OCI-M2 (cell line): ENCODE measurements around the gene IDI2.
"Not testable (repeated sequence)": the region's sequence is repeated elsewhere in the genome, so short reads cannot be mapped to it uniquely, and the experiment has no call there.

Experiments used
- DNase-seq: peaks from one replicate; lab custom pipeline; 2025; ENCODE audit not compliant: unreplicated experiment; lab: John Stamatoyannopoulos, UW

The IDI2 gene

DNA sequence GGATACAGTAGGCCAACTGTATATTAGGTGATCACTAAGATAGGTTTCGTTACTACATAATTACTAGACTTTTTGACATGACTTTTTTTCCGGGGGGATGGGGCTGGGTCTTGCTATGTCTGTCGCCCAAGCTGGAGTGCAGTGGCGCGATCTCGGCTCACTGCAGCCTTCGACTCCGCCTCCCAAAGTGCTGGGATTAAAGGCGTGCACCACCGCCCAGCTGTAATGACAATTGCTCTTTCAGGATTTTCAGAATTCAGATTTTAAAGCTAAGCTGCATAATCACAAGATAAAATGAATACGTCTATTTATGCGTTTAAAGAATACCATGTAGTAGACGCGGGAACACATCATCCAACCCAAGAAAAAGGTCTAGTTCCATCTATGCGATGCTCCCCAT, 22.3 kb upstream of the IDI2 start:
- DNase-seq = no peak

DNA sequence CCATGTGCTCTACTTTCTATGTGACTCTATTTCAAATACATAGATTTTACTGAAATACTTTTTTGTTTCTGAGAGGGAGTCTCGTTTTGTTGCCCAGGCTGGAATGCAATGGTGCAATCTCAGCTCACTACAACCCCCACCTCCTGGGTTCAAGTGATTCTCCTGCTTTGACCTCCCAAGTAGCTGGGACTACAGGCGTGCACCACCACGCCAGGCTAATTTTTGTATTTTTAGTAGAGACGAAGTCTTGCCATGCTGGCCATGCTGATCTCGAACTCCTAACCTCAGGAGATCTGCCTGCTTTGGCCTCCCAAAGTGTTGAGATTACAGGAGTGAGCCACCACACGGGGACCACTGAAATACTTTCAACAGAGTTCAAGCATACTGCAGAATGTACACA, 19.8 kb upstream of the IDI2 start:
- no peak for DNase-seq

DNA sequence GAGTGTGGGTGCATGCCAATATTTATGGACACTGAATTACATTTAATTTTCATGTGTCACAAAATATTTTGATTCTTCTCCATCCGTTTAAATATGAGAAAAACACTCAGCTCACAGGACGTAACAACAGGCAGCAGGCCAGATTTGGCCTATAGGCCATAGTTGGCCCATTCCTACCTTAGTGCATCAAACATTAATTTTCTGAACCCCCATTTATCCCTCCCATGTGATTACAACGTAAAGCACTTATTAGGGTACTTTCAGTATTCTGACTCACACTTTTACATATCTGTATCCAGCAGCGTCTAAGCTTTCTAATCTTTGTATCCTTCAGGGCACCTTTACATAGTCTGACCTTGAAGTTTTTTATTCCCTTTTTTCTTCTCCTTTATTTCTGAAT, 19.3 kb upstream of the IDI2 start:
- DNase-seq = no peak

- DNase-seq = no peak
Measured at GRCh38 chr10:1044146-1044545, 18.5 kb upstream of the IDI2 start.

GRCh38 chr10:1043532-1043995, 17.9 kb upstream of the IDI2 start:
- DNase-seq = no peak

GRCh38 chr10:1041514-1041913, 15.9 kb upstream of the IDI2 start:
- DNase-seq = no peak

DNA sequence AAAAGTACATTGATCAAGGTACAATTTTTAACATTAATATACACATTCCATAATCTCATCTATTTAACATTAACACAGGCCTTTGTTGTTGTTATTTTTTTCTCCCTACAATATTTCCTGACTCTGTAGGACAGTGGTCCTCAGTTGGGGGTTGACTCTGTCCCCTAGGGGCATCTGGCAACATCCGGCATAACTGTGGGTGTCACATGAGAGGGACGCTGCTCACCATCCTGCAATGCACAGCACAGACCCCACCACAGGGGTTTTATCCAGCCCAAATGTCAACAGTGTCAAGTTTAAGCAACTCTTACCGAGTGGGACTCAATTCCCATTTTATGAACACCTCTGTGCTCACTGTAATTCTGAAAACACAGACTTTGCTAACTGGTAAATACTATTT, 14.5 kb upstream of the IDI2 start:
- DNase-seq = no peak

- not testable (repeated sequence) for DNase-seq
Measured at GRCh38 chr10:1038769-1039168, 13.1 kb upstream of the IDI2 start.

GRCh38 chr10:1037098-1037497, 11.4 kb upstream of the IDI2 start:
- DNase-seq = no peak

DNA sequence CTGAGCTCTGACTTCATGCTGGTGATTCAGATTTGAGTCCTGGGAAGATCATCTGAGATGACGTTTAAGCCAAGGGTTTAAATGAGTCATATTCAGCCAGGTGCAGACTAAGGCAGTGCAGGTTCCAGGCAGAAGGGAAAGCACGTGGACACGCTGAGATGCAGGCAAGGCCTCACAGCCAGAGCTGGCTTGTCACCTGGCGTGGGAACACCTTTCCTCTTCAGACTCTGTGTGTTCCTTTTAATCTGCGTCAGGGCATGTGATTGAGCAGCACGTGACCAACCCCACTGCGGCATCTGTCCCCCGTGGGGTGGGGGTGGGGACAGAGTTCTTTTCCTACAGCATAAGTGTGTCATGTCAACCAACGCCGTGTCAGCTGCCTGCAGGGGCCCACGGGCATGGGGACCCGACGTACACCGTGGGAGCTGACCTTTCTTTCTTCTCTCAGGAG, 10.7 kb upstream of the IDI2 start:
- no peak for DNase-seq

- DNase-seq = no peak
Measured at GRCh38 chr10:1035201-1035600, 9.5 kb upstream of the IDI2 start.

- no peak for DNase-seq
Measured at GRCh38 chr10:1034758-1035157, 9.1 kb upstream of the IDI2 start.

- DNase-seq = no peak
Measured at GRCh38 chr10:1033601-1034000, 7.9 kb upstream of the IDI2 start.

DNA sequence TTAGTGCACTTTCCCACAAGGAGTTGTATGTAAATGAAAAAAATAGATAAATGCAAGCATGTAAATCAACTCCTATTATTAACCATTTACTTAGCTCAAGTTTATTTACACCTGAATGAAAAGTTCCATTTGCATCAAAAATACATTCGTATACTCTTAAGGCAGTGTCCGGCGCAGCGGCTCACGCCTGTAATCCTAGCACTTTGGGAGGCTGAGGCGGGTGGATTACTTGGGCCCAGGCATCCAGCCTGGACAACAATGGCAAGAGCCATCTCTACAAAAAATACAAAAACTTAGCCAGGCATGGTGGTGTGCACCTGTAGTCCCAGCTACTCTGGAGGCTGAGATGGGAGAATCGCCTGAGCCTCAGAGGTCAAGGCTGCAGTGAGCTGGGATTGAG, 4.2 kb upstream of the IDI2 start:
- no peak for DNase-seq

GRCh38 chr10:1026578-1026977, 919 bp upstream of the IDI2 start:
- no peak for DNase-seq

DNA sequence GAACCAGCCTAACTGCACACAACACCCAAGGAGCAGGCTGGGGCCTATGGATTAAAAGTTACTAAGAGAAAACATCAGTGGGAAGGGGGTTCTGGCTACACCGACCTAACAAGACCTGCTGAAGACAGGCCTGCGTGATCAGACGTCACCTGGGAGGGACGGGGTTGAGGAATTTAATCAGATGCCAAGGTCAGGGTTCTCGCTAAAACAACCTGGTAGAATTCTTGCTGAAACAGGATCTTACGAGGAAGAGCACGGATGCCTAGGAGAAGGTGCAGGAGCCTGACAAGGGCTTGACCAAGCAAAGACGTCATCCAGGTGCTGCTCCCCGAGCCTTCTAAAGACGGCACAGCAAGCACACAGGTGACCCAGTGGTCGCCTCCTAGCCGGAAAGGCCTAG, 1.6 kb downstream of the IDI2 start:
- no peak for DNase-seq

DNA sequence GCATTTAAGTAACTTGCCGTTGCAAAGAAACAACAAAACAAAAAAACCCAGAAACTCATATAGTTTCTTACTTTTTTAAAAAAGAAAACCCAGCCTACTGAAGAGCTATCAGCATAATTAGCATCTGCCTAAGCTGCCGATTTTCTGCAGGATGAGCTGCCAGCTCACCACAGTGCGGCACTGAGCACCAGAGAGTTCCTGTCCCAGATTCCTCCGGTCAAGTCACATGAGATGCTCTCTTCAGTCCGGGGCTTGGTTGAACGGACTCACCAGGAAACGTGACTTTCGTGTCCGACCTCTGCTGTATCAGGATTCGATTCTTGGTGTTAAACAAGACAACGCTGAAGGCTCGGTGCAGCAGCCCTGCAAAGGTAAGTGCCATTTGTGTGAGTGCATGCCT, 3.2 kb downstream of the IDI2 start:
- DNase-seq = no peak

DNA sequence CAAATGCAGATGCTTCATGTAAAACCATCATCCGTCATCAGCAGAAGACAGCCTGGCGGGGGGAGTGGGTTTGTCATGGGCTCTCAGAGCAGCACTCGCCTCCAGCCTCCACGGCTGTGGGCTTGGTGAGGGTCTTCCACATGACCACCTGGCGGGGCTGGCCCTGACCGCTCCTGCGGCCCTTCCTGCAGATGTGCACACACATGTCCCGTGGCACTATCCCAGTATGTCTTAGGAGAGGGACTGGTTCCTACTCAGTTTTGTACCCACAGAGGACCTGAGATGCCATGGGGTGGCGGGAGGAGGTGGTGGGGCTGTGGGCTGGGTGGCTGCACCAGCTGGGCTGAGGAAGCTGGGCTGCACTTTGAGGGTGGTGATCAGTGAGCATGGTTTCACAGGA, 4.7 kb downstream of the IDI2 start:
- no peak for DNase-seq

DNA sequence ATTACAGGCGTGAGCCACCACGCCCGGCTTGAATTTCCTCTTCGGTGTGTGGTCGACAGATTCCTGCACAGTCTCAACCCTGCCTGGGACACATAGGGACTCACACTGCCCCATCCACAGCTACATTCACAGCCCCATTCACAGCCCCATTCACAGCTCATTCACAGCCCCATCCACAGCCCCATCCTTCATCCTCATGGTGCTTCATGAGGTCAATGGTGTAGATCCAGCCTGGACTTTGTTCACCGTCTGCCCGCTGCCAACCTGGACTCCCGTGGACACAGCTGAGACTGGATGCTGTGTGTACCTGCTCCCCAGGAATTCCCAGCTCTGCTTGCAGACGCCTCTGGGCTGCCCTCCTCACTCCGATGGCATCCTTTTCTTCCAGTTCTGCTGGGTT, 5.2 kb downstream of the IDI2 start:
- DNase-seq = no peak

- DNase-seq = no peak
Measured at GRCh38 chr10:1019362-1019761, 6.3 kb downstream of the IDI2 start.

GRCh38 chr10:1015688-1016087, 10.0 kb downstream of the IDI2 start:
- DNase-seq = no peak

DNA sequence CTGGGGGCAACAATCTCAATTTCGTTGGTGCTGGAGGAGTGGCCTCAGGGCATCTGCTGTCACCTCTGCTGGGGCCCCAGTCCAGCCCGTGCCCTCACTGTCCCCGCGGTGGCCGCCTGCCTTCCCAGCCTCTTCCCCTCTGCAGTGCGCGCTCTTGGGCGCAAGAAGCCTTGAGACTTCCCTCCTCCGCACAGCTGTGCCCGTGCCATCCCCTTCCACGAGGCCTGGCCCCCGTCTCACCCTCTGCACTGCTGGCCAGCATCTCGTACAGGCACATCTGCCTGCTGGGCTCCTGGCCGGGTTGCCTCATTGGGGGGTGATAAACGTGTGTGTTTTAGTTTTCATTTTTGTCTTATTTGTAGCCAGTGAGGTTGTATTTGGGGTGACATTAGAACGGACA, 14.0 kb downstream of the IDI2 start:
- DNase-seq = no peak

DNA sequence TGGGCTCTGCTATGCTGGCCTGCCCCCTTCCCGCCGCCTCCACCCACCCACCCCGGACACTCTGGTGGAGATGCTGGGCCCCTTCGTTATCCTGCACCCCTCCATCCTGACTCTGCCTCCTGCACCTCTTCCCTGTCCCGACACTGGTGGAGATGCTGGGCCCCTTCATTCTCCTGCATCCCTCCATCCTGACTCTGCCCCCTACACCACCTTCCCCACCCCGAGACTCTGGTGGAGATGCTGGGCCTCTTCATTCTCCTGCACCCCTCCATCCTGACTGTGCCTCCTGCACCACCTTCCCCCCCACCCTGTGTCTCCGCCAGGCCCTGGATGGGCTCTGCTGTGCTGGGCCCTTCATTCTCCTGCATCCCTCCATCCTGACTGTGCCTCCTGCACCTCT, 15.0 kb downstream of the IDI2 start:
- DNase-seq = no peak

DNA sequence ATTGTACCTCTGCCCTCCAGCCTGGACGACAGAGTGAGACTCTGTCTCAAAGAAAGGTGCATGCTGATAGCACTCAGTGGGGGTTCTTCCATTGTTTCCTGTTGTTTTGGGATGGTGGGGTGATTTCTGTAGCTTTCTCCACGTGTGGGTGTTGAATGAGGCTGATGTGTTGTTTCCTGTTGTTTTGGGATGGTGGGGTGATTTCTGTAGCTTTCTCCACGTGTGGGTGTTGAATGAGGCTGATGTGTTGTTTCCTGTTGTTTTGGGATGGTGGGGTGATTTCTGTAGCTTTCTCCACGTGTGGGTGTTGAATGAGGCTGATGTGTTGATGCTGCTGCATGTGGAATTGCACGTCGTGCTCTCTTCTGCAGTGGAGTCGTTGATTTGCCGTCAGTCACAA, 15.7 kb downstream of the IDI2 start:
- DNase-seq = not testable (repeated sequence)
